NCI-H774 (cell line): ENCODE measurements around the gene PPP1R15B.

Source experiments
- DNase-seq: peaks from one replicate; lab custom pipeline; 2025; lab: John Stamatoyannopoulos, UW

The PPP1R15B gene

DNA sequence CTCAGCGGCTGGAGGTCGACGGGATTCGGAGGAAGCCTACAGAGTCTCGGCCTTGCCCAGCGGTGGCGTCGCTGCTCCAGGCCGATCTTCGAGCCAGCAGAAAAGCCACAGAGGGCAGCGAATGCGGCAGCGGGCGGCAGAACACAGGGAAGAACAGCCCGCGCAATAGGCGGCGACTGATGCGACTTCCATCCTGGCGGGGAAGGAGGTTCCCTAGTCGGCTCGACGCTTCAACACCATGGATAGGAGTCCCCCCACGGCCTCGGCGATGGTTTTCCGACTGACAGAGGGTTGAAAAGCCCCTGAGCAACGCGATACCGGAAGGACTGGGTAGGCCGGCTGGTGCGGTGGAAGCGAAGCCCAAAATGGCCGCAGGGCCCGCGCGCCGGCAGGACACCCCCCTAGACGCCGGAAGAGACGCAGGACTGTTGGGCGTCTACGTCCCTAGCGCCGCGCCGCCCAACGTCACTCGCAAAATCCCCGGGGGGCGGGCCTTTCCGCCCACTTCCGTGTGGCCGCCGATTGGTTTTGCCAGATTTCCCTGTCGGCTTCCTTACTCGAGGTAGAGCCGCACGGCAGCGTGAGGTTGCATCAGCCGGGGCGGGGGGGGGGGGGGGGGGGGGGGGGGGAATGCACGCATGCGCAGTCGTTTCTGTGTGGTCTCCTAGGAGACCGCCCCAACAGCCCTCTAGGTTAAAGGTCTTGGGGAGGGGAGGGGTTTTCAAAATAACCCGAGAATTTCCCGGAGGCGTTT, at the start of gene PPP1R15B:
PPP1R15B (minus strand) TSS at position 367 of the 754 bp plus-strand sequence. CDS start 406 bp downstream, outside the sequence.
- peak; percentile 98 for DNase-seq

DNA sequence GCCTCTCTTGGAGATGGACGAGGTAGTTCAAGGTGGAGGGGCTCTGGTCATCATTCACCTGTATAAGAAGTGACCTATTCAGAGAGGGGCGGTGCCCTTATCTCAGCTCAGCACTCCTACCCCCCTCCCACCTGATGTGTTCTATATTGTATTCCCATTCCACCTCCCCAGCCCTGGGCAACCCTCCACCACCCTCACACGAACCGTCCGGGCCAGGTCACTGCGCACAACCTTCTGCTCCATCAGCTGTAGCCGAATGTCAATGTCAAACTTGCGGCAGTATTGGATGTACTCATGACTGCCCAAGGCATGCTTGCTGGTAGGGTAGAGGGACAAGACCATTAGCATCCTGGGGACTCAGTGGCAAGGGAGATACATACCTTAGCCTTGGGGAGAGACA, 48.7 kb upstream of the PPP1R15B start:
- DNase-seq: no peak

DNA sequence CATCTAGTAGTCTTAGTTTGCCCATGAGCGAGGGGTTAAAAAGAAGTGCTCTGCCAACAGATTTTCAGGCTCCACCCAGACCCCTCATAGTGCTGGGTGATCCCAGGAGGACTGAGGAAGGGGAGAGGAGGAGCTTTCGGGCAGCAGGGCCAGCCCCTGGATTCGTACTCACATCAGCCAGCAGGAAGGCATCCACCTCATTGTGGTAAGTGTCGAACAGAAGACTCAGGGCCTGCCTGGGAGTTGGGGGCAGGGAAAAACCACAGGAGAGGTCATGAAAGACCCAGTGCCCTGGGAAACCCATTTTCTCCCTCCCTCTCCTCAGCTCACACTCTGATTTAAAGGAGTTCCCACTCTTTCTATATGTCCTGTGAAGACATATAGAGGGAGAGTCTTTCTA, 48.1 kb upstream of the PPP1R15B start:
- no peak for DNase-seq

DNA sequence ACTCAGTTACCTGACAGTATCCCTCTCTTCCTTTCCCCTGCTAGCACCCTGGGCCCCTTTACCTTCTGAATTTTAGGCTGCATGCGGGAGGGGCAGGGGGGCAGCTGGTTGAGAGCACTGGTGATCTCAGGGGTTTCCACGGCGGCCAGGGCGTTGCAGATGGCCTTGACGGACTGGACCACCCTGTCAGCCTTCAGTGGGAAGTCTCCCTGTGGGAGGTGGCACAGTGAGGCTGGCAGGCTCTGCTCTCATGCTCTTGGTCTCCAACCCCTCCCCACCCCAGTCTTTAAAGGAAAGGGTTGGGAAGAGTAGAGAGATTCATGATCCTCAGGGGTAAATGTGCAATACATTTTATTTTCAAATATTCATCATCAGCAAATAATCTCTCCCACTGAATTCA, 46.0 kb upstream of the PPP1R15B start:
- DNase-seq: no peak

DNA sequence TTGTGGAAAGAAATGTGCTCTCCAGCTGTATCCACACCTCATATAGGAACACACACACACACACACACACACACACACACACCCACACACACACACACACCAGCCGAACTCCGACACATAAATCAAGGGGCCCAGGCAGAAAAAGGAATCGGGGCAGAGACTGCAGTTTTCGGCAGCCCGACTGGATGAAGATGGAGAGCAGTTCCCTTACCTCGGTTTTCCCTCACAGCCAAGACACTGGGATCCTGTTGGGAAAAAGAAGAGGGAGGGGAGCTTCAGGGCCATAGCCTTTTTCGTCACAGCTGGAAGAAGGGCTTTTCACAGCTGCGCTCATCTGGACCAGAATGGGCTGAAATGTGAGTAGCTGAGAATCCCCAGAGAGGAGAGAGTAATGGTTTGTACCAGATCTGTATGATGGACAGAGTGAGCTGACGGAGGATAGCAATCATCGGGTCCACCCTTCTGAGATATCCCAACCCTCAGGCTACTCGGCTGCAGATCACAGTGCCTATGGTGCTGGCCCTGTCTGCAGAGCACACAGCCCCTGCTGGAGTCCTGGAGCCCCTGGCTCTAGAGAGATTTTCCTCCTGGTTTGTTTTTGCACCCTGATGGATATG, 45.3 kb upstream of the PPP1R15B start:
- no peak for DNase-seq

DNA sequence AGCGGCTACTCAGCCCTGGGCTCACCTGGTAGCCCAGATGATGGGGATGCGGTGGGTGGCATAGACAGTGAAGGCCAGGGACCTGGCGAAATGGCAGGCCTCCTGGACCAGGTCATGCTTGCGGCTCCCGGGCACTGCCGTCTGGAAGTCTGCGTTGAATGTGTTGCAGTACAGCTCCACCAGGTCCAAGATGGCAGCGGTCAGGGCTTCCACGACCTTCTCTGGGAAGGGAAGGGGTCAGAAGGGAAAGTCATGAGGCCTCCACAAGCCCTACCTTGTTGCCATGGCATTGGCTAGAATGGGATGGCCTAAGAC, 44.2 kb upstream of the PPP1R15B start:
- no peak for DNase-seq

DNA sequence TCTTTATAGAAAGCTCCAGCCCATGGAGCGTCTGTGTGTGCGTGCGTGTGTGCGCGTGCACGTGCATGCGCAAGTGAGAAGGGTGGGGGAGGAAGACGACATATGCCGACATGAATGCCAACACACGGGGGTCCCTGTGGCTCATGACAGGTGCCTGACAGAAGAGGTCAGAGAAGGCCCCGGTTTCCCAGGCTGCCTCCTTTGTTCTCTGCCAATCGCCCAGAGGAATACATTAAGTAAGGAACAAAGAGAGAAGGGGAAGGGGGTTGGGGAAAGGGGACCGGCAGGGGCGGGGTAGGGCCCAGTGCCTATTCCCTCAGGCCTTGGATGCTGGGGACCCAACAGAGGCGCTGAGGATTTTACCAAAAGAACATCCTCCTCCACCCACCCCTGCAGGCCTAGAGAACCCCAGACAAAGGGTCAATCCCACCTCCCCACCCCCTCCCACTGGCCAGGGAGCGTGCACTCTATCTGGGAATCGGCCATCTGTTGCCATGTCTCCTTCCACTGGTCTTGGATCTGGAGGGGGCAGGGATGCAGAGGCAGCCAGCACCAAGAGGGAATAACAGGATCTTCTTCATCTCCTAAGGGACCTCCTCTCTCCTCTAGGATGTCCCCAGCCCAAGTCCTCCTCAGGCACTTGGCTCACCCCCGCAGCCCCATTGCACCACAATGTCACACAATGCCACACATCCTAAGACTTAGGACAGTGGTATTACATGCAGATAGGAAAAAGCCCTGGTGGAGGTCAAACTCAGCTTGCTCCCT, 43.6 kb upstream of the PPP1R15B start:
- no peak for DNase-seq

DNA sequence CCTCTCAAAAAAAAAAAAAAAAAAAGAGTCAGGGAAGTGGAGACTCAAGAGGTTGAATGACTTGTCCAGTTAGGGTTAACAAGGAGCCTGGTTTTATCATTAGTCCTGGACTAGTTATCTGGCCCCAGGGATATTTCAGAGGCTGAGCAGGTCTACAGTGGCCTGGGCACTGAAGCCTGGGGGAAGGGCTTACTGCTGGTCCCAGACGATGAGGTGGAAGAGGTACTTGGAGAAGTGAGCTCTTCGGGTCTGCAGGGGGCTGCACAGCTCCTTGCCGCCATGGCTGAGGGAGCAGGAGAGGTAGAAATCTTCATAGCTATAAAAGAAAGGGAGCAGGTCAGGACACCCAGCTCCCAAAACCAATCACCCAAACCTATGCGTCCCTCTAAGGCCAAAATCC, 42.9 kb upstream of the PPP1R15B start:
- no peak for DNase-seq

DNA sequence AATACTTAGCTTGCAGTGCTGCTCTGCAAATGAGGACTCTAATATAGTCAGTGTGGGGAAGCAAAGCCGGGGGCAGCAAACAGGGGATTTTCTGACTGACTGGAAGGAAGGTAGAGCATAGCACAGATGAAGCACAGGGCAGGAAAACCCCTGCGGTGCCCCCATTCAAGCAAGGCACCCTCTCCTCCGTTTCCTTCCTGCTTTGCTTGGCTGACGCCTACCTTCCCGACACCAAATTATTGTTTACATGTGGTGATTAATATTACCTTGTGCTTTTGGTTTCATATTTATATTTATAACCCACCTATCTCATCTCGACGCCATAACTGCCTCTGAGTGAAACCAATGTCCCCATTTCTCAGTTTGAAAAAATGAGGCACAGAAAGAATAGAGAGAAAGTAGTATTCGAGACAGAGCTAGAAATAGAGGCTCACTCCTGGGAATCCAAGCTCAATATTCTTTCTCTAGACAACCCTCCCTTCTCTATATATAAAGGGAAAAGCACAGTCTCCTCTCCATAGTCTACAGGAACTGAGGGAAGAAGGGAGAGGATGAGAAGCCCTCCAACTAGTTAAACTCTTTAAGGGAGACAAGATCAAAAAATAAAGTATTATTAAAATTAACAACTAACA, 41.6 kb upstream of the PPP1R15B start:
- no peak for DNase-seq

DNA sequence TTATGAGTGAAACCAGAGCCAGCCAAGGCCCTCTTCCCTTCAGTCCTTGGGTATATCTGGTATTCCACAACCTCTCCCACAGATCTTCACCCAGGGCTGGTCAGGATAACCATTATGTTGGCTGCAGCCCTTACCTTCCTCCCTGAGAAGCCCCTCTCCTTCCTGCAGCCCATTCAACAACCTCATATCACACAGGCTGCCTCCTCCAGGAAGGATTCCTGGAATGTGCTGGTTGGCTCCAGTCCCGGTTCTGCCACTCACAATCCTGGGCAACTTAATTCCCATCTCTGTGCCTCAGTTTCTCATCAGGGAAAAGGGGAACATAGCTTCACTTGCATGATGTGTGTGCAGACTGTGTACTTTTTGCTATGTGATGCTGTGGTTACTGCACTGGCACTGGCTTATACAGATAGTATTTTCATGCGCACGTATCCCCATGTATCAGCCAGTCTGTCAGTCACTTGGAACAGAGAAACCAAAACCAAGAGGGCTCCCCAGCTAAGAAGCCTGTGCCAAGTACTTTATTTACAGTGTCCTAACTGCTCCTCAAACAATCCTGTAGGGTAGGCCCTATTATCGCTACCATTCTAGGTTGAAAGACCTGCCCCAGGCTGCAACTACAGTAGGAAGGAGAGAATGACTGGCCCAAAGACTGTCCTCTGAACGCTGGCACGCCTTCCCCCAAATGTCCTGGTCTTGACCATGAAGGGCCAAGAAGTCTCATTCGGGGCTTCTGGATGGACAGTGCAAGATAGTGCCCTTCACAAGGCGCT, 39.9 kb upstream of the PPP1R15B start:
- DNase-seq: no peak

DNA sequence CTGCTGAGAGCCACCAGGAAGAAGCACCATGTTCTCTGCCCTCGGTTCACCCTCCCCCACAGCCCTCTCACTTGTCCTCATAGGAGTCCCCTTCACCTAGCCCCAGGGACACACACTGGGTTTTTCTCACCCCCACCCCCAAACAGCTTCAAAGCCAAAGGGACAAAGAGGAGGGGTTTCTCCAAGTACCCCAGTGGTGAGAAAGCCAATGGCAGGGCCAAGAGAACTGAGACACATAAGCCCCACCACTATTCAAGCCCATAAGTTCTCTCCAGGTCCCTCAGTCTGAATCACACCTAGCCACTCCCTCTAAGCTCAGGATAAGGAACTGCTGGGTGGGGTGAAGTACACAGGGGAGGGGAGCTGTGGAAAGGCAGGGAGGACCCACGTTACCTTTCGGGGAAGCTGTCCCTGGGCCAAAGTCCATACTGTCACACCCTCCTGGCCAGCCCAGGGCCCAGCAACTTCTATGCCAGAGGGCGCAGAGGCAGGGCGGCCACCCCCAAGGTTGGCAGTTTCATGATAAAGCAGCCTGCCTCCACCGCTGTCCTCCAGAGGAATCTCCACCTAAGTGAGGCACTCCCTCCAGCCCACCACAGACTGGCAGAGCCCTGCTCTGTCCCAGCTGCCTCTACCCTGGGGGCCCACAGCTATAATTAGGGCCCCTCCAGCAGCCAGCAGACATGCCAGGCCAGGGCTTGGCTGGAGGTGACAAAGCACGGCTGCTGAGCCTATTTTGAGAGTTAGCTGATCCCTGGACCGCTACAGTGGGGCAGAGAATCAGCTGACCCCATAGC, 39.0 kb upstream of the PPP1R15B start:
- DNase-seq: no peak

DNA sequence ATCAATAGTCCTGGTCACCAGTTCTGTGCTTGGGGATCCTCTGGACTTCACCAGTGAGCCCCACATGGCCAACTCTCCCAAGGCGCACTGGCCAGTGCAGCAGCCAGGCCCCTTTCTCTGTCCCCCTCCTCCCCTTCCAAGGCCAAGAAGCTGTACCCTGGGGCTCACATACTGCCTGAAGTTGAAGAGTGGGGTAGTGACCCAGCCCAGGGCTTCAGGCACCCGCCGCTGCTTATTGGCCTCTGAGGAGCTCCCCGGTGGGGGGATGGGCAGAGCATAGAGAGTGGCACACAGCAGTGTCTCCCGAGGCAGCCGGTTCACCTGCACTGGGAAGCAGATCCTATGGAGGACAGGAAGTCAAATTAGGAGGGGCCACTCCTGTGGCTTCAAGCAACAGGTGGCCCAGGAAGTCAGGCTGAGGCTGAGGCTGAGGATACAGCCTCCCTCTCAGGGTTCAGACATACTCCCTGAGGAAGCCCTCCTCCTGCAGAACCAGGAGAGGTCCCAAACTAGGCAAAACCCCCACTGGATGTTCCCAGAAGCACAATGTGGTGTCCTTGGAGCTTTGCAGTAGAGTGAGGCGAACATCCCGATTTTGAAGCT, 38.2 kb upstream of the PPP1R15B start:
- DNase-seq: no peak

DNA sequence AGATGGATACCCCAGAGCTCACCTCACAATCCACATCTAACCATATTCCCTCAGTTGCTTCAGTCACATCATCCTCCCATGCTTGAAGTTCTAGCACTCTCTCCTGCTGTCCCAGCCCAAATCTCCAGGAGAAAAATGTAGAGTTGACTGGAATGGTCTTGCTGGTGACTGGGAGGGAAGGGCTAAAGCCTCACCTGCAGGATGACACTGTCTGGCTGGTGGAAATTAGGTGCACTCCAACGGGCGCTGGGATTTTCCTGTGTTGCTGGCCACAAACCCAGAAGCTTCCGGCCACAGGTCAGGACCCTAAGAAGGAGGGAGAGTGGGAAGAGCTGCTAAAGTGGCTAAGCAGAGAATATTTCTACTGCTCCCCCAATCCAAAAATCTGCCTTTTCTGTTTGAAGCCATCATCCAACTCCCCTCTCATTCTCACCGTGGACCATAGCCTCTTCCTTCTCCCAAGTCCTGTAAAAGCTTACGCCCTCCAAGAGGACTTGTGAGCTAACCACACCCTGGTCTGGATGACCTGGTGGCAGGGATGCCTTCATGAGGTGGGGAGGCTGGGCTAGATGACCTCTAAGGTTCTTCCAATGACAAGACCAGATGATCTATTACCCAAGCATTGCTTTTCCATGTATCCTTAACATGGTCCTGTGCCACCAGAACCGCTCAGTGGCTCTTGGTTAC, 37.5 kb upstream of the PPP1R15B start:
- DNase-seq: no peak

DNA sequence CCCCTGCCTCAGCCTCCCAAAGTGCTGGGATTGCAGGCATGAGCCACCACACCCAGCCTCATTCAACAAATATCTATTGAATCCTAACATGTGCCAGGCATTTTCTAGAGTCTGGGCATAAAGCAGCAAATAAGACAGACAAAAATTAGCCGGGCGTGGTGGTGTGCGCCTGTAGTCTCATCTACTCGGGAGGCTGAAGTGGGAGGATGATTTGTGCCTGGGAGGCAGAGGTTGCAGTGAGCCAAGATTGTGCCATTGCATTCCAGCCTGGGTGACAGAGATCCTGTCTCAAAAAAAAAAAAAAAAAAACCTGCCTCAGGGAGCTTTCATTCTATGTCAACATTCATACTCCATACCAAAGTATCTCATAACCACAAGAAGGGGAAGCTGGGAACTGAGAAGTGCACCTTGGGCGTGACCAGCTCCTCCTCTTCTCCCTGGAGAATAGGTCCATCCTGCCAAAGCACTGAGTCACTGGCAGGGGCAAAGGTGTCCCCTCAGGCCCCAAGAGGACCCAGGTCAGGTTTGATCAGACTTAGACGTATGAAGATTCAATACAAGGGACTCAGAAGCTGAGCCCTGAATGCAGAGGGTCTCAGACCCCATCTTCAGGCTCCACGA, 36.8 kb upstream of the PPP1R15B start:
- no peak for DNase-seq

DNA sequence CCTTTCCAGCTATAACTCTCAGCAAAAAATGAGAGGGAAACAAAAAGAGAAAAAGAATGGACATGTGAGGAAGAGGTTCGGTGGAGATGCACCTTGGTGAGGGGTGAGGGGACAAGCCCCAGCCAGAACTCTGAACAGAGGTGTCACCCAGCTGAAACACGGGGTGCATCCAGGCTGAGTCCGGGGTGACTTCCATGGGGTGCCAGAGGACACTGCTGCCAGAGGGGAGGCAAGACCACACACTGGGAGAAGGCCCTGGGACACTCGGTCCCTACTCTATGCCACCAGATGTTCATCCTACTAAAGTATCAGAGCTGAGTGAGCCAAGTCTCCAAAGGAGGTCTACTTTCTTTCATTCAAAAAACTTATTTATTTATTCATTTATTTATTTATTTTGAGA, 36.1 kb upstream of the PPP1R15B start:
- no peak for DNase-seq

DNA sequence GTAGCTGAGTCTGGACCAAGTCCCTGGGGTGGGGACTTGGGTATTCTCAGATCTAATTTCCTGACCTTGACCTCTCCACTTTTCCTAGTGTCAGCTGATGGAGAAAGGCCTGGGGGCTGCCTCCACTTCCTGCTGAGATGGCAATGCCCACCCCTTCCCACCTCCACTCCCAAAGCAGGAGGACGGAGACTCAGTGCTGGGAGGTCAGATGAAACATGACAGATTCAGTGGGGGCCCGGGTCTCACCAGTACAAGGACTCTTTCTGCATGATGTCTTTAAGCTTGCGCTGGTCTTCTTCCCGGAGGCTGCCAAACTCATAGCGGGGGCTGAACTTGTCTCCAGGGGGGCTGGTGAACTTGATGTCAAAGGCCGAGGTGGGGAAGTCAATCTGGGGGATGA, 35.6 kb upstream of the PPP1R15B start:
- no peak for DNase-seq

DNA sequence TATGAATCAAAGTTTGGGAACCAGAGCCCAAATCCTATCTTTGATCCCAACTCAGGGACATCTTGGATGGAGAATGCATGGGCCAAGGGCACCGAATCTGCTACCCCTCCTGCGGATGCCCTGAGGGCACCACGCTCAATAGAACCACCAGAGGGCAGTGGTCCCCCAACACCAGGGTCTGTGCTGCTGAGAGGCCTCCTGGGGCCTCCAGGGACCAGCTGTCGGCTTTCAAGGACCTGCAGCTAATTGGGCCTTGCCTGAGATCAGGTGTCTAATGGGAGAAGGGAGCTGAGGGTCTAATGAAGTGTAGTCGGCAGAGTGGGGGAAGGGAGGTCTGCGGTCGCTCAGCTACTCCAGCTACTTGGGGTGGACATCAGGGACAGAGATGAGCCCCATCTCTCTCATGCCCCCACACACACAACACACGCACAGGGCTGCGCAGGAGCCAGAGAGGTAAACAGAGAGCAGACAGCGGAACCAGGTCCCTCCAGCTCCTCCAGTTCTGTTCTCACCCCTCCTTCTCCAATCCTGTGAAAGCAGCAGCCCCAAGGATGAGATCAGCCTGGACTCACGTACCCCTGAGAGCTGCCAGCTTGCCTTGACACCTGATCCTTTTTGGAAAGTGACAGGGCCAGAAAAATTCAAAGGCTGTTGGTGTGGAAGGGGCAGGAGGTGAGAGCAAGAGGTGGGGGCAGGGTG, 34.9 kb upstream of the PPP1R15B start:
- peak; percentile 75 for DNase-seq

DNA sequence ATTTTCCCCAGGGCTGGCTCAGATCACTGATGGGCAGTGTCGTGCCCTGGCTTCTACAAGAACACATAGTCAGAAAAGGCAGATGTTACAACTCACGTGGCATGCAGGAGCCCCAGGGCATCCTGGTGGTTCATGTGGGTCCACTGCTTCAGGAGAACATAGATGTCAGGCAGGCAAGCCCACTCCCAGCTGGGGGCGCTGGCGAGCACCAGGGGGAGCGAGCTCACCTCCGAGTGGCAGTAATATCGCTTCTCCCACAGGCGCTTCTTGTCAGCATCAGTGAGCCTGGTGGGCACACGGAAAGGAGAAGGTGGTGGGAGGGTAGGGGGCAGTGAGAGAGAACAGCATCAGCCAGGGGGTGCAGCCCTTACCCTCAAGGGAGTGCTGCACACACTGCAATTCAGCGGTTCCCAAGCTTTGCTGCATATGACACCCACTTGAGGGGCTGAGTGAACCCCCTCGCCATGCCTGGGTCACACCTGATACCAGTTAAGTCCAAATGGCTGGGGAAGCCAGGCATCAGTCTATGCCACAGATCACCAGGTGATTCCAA, 34.3 kb upstream of the PPP1R15B start:
- no peak for DNase-seq
